CD4-positive, alpha-beta T cell (primary cell): ENCODE measurements around the gene OSGEPL1. TPM values are rescaled to one million over a fixed set of nuclear protein-coding genes. Genes with fewer than 3 reads are reported as not detected.
A peak's percentile ranks its signal among the peaks of the same experiment; 100 is the strongest.

Experiments
- ATAC-seq: fragments of 200-7000 bp; cut with Tn5 transposase; one replicate; pipeline ENCODE4 v1.10.0; 2022; ENCODE audit warnings: mild to moderate bottlenecking; ENCODE audit not compliant: poor library complexity
- CTCF ChIA-PET: fragments of 350-600 bp; sonication (Branson Sonifier 250); formaldehyde crosslinking; loops from one replicate; lab custom pipeline; 2021; ENCODE audit warnings: antibody characterized with exemption, inconsistent platforms; lab: Charles Lee
- POLR2A ChIA-PET: fragments of 350-600 bp; sonication (Branson Sonifier 250); formaldehyde crosslinking; loops from one replicate; lab custom pipeline; 2021; ENCODE audit warnings: antibody characterized with exemption, inconsistent platforms; lab: Charles Lee
- DNase-seq, 14 experiments: peaks; one replicate each; pipeline ENCODE4 v3.0.0-alpha.2; 2013 to 2020; ENCODE audit warnings: mixed read lengths in 2 of 14
- H3K27ac ChIP-seq, 2 donors: one replicate each; pipeline versions ENCODE4 v1.5.1 to v1.7.0; 2013; ENCODE audit warnings: low read length in 2 of 2, low read depth in 1 of 2, mild to moderate bottlenecking in 1 of 2
- H3K27me3 ChIP-seq, 2 experiments: 1 replicate in 1 of 2; 2 replicates in 1 of 2; pipeline versions ENCODE4 v1.6.1 to v1.7.0; 2013; ENCODE audit warnings: low read length in 2 of 2, control low read depth in 1 of 2, mild to moderate bottlenecking in 1 of 2, moderate library complexity in 1 of 2; ENCODE audit not compliant: insufficient read depth in 2 of 2, control insufficient read depth in 1 of 2
- H3K36me3 ChIP-seq: one replicate; pipeline ENCODE4 v1.6.1; 2013; ENCODE audit warnings: low read length, control low read depth; ENCODE audit not compliant: insufficient read depth
- H3K4me1 ChIP-seq: one replicate; pipeline ENCODE4 v1.6.1; 2013; ENCODE audit warnings: low read length, control low read depth; ENCODE audit not compliant: insufficient read depth
- H3K4me3 ChIP-seq: one replicate; pipeline ENCODE4 v1.5.1; 2013; ENCODE audit warnings: mild to moderate bottlenecking, low read length, moderate library complexity
- H3K9me3 ChIP-seq, 2 experiments: 1 replicate in 1 of 2; 2 replicates in 1 of 2; pipeline versions ENCODE4 v1.6.1 to v1.7.0; 2013; ENCODE audit warnings: low read length in 2 of 2, mild to moderate bottlenecking in 2 of 2, control low read depth in 1 of 2, moderate library complexity in 1 of 2; ENCODE audit not compliant: control insufficient read depth in 1 of 2, insufficient read depth in 1 of 2
- H3K27ac Mint-ChIP-seq: one replicate; pipeline ENCODE4 v1.8.0; 2020; ENCODE audit warnings: mixed read lengths
- H3K27me3 Mint-ChIP-seq: one replicate; pipeline ENCODE4 v1.8.0; 2021; ENCODE audit warnings: mixed read lengths
- H3K36me3 Mint-ChIP-seq: one replicate; pipeline ENCODE4 v1.8.0; 2021; ENCODE audit warnings: low read depth, mixed read lengths
- H3K4me1 Mint-ChIP-seq: one replicate; pipeline ENCODE4 v1.8.0; 2021; ENCODE audit warnings: low read depth, mixed read lengths
- H3K4me3 Mint-ChIP-seq: one replicate; pipeline ENCODE4 v1.8.0; 2020; ENCODE audit warnings: mild to moderate bottlenecking, mixed read lengths
- H3K9me3 Mint-ChIP-seq: one replicate; pipeline ENCODE4 v1.8.0; 2020; ENCODE audit warnings: mixed read lengths
- CTCF ChIP-seq: fragments of 200-600 bp; IDR thresholded peaks from one replicate; pipeline ENCODE4 v1.8.0; 2022; ENCODE audit warnings: antibody characterized with exemption, mild to moderate bottlenecking
- intact Hi-C, 2 experiments: fragments of 100-400 bp; cut with DNase I in 1 of 2; cut with micrococcal nuclease in 1 of 2; formaldehyde crosslinking; loops; one replicate each; pipeline versions ENCODE4 v1.15.1 to v1.9.0; 2023 to 2025; cut with DNase I, micrococcal nuclease
- total RNA-seq, 174 experiments: library from RNA in 2 of 174; stranded (reverse) in 2 of 174; gene quantifications; one replicate each; pipeline ENCODE4 v1.2.3 and lab custom pipeline; 2021 to 2026

Gene OSGEPL1
- total RNA-seq, 2 experiments from 2014 or later: 3.3 to 3.7 TPM

GRCh38 chr2:189799531-189799930 is 36.9 kb upstream of the OSGEPL1 start:
- DNase-seq: no peak
- Mint-ChIP-seq H3K4me3 (no peak overlapping the region), H3K27me3 (no peaks in the 10 kb centered on the region), H3K36me3 (peaks cover 70% of the 10 kb centered on the region), H3K9me3 (no peaks in the 10 kb centered on the region), H3K27ac (no peak overlapping the region), H3K4me1 (no peaks in the 10 kb centered on the region)
- POLR2A ChIA-PET: no interaction called here
- no peak overlapping the region for H3K4me3 ChIP-seq
- no peak for ATAC-seq
- H3K27me3 ChIP-seq: no peaks in the 10 kb centered on the region
- intact Hi-C loops: no loop called here
- H3K9me3 ChIP-seq: no peaks in the 10 kb centered on the region
- no peak overlapping the region for H3K27ac ChIP-seq
- CTCF ChIA-PET: no interaction called here
- H3K4me1 ChIP-seq: no peaks in the 10 kb centered on the region
- no peak for TF ChIP-seq CTCF
- peaks cover 40% of the 10 kb centered on the region for H3K36me3 ChIP-seq

- Mint-ChIP-seq H3K9me3 (no peaks in the 10 kb centered on the region), H3K4me1 (no peaks in the 10 kb centered on the region), H3K4me3 (no peak overlapping the region), H3K27me3 (no peaks in the 10 kb centered on the region), H3K36me3 (peaks cover 70% of the 10 kb centered on the region), H3K27ac (no peak overlapping the region)
- Histone ChIP-seq H3K9me3 (no peaks in the 10 kb centered on the region), H3K27me3 (no peaks in the 10 kb centered on the region), H3K36me3 (peaks cover 40% of the 10 kb centered on the region), H3K4me3 (no peak overlapping the region), H3K4me1 (no peaks in the 10 kb centered on the region), H3K27ac (no peak overlapping the region)
- ATAC-seq (no peak), DNase-seq (no peak)
- intact Hi-C loops: no loop called here
- ChIA-PET CTCF (interaction anchor here (0.6 to 1.6 kb wide), 6 partner anchors 12 to 1805 kb away, joined by 3 to 10 read pairs (median 4); partner anchors contain the start of genes ORMDL1, OSGEPL1 and PMS1), POLR2A (no interaction called here)
- no peak for TF ChIP-seq CTCF
Measured at GRCh38 chr2:189799030-189799331, 36.4 kb upstream of the OSGEPL1 start.

DNA sequence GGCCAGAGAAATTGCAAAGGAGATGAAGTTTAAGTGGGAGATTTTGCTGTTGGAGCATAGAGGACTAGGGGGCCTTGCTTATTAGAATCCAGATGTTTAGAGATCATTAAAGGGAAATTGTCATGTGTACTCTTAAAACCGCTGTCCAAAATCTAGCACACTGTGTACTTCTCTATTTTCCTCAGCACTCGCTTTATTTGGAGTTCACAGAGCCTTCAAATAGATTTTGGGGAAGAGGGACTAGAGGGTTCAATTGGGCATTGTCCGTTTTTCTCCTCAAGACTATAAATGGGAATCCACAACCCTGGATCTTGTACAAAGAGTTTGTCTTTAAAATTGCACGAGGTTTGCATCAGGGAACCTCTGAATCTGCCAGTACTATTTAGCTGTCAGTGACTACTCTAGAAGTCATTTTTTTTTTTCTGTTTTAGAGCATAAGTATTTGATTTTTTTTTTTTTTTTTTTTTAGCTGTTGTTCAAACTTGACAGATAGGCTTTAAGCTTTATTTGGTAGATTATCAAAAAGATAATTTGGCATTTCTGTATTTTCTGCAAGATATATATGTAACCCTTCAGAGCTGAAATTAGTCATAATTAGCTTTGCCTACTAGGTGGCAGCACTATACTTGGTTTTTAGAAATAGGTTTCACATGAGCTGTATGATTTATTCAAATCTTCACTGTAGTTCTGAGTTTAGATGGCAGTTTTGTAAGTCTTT is 35.9 kb upstream of the OSGEPL1 start:
- Mint-ChIP-seq H3K4me1 (no peaks in the 10 kb centered on the region), H3K36me3 (peaks cover 70% of the 10 kb centered on the region), H3K4me3 (no peak overlapping the region), H3K27ac (no peak overlapping the region), H3K9me3 (no peaks in the 10 kb centered on the region), H3K27me3 (no peaks in the 10 kb centered on the region)
- no peak overlapping the region for H3K27ac ChIP-seq
- no peak for TF ChIP-seq CTCF
- no peak overlapping the region for H3K4me3 ChIP-seq
- intact Hi-C loops: no loop called here
- no peak for ATAC-seq
- H3K27me3 ChIP-seq: no peaks in the 10 kb centered on the region
- CTCF ChIA-PET: interaction anchor here (0.6 to 1.6 kb wide), 8 partner anchors 11 to 1805 kb away, joined by 3 to 10 read pairs (median 4); partner anchors contain the start of genes ORMDL1, OSGEPL1 and PMS1
- peaks cover 40% of the 10 kb centered on the region for H3K36me3 ChIP-seq
- peak in 3 of 14 experiments; percentile 13 to 23 (median 15) for DNase-seq
- H3K4me1 ChIP-seq: no peaks in the 10 kb centered on the region
- POLR2A ChIA-PET: no interaction called here
- H3K9me3 ChIP-seq: no peaks in the 10 kb centered on the region
